22Rv1 (cell line): ENCODE results near the gene ST3GAL3.

Experiments
- H3K27ac ChIP-seq: fragments of 450-650 bp; 2 replicates; pipeline ENCODE4 v1.5.1; 2017
- ZFX ChIP-seq: fragments of 450-650 bp; IDR thresholded peaks from 2 replicates; pipeline ENCODE4 v1.6.1; 2017; ENCODE audit warnings: antibody characterized with exemption, borderline replicate concordance
- TF ChIP-seq, protein P1 (sequence below): fragments of 450-650 bp; IDR thresholded peaks from 2 replicates; pipeline ENCODE4 v1.5.1; 2017; ENCODE audit warnings: mild to moderate bottlenecking

ST3GAL3 gene

DNA sequence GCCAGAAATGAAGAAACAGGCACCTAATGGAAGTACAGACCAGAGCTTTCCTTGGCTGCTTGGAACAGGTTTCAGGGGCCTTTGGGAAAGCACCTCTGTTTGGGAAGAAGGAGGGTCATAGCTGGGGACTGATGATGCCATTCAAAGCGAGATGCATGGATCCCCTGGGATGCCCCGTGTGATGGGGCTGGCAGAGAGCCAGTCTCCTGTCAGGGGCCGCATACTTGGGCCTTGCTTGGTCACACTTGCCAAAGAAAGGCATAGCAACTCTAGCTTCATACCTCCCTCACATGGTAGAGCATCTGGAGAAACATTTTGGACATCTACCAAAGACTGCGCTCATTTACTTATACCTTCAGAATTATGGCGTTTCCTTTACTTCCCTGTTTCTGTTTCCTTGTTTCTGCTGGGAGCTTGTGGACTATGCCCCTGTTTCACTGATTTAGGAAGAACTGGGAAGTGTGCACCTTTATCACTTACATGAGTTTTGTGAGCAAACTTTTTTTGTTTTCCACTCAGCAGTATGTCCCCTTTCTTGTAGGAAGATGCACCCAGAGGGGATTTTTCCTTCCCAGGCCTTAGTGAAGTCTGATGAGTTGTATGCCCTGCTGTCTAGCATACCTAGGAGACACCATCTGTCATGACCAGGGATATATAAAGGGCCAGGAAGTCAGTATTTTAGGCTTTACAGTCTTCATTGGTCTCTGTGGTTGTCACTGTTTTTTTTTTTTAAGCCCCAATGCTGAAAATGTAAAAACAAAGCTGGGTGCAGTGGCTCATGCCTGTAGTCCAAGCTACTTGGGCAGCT, 19.8 kb upstream of the ST3GAL3 start:
- no peak overlapping the region for H3K27ac ChIP-seq
- no peak for TF ChIP-seq ZFX
- TF ChIP-seq, protein P1, sequence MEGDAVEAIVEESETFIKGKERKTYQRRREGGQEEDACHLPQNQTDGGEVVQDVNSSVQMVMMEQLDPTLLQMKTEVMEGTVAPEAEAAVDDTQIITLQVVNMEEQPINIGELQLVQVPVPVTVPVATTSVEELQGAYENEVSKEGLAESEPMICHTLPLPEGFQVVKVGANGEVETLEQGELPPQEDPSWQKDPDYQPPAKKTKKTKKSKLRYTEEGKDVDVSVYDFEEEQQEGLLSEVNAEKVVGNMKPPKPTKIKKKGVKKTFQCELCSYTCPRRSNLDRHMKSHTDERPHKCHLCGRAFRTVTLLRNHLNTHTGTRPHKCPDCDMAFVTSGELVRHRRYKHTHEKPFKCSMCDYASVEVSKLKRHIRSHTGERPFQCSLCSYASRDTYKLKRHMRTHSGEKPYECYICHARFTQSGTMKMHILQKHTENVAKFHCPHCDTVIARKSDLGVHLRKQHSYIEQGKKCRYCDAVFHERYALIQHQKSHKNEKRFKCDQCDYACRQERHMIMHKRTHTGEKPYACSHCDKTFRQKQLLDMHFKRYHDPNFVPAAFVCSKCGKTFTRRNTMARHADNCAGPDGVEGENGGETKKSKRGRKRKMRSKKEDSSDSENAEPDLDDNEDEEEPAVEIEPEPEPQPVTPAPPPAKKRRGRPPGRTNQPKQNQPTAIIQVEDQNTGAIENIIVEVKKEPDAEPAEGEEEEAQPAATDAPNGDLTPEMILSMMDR, result no peak

DNA sequence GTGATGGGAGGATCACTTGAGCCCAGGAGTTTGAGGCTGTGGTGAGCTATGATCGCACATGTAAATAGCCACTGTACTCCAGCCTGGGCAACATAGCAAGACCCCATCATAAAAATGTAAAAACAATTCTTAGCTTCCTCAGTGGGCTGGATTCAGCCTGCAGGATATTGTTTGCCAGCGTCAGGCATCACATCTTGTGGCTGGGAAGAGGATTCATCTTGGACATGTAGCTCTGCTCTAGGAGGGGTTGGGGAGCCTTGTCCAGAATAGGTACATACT, 19.3 kb upstream of the ST3GAL3 start:
- H3K27ac ChIP-seq, result no peak overlapping the region
- TF ChIP-seq ZFX, result no peak
- TF ChIP-seq, protein P1, result no peak

DNA sequence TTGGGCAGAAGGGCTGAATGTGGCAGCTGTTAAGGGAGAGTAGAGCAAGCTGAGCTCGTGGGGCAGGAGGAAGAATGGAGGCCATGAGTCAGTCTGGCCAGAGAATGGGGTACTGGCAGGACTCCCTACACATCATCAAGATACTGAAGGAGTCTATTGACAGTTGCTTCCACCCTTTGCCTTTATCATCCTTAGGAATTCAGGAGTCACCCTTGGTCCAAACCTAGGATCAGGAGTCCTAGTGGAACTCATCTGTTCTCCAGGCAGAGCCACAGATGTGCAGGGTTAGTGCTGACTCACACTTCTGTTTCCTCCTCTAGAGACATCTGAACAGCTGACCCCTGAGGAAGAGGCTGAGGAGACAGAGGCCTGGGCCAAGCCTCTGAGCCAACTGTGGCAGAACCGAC, 18.7 kb upstream of the ST3GAL3 start:
- TF ChIP-seq, protein P1, result no peak
- no peak for TF ChIP-seq ZFX
- H3K27ac ChIP-seq, result no peak overlapping the region

DNA sequence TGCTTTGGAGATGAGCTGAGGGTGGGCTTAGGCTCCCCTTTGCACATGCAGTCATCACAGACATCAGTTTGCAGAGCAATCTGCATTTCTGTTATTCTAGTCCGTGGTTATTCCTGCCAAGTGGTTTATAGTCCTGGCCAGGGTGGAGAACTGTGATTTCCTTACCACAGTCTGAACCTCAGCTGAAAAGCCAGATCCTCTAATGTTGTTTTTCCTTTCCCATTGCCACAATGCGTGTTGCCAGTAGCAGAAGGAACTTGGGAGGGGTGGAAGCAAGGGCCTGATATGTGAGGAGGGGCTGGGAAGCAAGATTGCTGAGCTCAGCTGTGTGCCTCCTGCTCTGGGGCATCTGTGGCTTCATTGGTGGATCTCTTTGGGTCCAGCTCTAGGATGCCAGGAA, 18.0 kb upstream of the ST3GAL3 start:
- TF ChIP-seq, protein P1, result no peak
- TF ChIP-seq ZFX, result no peak
- H3K27ac ChIP-seq, result no peak overlapping the region

DNA sequence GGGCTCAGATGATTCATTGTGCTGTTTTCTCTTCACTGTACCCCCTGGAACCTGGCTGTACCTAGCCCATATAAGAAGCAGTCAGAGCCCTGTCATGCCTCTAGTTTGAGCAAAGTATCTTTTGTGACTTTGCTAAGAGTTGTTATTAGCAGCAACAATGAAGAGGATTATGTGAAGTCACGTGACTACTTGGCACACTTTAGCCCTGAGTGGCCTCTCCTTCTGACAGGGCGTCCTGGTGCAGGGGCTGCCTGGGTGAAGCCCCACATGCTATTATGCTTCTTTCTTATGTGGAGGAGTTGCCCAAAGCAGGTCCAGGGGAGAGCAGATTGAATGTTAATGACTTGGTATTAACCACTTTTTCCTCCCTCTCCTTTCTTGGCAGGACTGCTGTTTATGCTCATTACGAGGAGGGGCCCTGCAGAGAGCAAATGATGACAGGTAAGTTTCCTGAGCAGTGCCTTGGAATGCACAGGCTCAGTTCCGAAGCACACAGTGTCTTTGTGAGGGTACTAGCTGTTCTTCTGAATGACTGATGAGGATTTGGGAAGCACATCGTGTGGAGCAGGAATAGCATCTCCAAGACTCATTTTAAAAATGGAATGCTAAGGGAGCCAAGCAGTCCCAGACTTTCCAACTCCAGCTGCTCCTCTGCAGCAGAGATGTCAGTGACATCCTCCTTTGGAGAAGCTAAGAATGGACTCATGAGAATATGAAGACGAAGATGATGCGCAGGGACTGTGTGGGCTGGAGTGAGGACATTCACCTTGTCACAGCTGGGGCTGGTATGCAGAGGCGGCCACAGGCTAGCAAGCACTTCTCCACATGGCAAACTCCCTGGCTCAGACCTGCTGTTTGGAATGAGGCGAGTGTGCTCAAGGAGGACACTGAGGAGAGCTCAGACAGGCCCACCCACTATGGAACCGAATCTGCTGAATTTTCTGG, 15.2 kb upstream of the ST3GAL3 start:
- TF ChIP-seq ZFX, result no peak
- TF ChIP-seq, protein P1, result no peak
- H3K27ac ChIP-seq, result no peak overlapping the region

DNA sequence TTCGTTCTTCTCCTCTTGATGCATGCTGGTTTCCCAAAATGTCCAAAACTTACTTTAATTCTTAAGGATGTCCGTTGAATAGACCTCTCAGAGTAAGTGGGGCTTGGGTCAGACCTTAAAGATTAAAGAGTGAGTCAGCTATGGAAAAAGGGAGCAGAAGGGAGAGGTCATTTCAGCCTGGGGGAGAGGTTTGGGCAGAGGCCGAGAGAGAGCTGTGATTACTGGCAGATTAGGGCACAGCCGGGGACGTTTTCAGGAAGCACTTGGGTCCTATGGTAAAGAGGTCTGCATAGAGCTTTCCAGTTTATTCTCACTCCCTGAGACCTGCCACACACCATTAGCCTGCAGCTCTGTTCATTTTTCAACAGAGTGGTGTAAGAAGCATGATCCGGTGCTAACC, 14.0 kb upstream of the ST3GAL3 start:
- no peak overlapping the region for H3K27ac ChIP-seq
- TF ChIP-seq, protein P1, result no peak
- no peak for TF ChIP-seq ZFX

DNA sequence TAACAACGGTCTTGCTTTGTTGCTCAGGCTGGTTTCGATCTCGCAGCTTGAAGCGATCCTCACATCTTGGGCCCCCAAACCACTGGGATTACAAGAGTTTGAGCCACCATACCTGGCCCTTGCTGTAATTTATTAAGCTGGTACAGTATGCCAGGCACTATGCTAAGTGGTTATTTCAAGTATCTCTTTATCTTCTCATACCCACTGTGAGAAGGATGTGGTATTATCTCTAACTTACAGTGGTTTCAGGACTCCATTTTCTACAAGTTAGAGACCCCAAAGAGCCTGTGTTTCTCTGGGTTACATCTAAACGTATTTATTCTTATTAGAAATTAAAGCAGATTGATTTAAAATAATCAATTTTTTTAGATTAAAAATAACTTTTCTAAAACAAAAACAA, 8.1 kb upstream of the ST3GAL3 start:
- no peak overlapping the region for H3K27ac ChIP-seq
- TF ChIP-seq, protein P1, result no peak
- TF ChIP-seq ZFX, result no peak
